GM19372 (cell line): ENCODE measurements around the gene ENDOV.
"Not testable (repeated sequence)": the region's sequence is repeated elsewhere in the genome, so short reads cannot be mapped to it uniquely, and the experiment has no call there.

ENCODE experiments used
- ATAC-seq: cut with Tn5 transposase; IDR thresholded peaks from one replicate; pipeline ENCODE4 v1.9.1; 2021; ENCODE audit warnings: mild to moderate bottlenecking, low read depth, moderate library complexity; ENCODE audit not compliant: unreplicated experiment

Gene ENDOV

DNA sequence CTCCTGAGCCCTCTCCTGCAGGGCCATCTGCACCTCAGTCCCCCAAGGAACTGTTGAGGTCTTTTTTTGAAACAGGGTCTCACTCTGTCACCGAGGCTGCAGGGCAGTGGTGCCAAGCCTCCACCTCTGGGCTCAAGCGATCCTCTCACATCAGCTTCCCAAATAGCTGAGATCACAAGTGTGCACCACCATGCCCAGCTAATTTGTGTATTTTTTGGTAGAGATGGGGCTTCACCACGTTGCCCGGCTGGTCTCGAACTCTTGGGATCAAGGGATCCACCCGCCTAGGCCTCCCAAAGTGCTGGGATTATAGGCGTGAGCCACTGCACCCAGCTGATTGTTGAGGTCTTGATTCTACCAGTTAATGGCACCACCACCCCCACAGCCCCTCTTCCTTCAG, 27.9 kb upstream of the ENDOV start:
- ATAC-seq = no peak

- ATAC-seq = no peak
Measured at GRCh38 chr17:80388175-80388574, 26.8 kb upstream of the ENDOV start.

- no peak for ATAC-seq
Measured at GRCh38 chr17:80388601-80389000, 26.4 kb upstream of the ENDOV start.

DNA sequence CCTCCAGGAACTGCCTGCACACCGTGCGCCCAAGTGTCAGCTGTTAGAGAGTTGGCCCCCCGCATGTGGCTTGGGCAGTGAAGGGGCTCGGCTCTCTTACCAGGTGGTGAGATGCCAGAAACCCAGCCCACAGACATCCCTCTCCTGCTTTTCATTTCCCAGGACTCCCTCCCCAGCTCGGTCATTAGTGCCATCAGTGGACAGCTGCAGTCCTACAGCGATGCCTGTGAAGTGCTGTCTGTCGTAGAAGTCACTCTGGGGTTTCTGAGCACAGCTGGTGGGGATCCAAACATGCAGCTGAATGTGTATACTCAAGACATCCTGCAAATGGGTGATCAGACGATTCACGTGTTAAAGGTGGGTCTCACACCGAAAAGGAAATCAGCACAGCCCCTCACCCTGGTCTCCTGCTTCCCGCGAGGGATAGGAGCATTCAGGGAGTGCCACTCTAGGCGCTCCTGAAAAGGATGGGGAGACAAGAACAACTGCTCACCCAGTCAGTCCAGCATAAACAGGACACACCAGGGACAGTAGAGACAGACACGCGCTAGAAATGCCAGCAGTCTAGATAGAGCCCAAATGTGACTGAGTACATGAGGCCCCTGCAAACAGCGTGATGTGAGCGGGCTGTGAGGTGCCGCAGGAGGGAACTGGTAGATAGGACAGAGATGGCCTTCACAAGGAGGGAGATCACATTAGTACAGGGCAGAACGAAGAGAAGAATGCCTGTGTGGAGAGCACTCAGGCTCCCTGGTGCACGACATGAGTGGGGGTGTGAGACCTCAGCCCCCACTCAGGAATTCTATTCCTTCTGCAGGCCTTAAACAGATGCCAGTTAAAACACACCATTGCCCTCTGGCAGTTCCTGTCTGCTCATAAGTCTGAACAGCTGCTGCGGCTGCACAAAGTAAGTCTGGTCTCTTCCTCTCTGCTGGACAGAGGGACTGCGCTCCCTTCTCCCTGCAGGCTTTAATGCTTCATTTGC, 25.7 kb upstream of the ENDOV start:
- no peak for ATAC-seq

DNA sequence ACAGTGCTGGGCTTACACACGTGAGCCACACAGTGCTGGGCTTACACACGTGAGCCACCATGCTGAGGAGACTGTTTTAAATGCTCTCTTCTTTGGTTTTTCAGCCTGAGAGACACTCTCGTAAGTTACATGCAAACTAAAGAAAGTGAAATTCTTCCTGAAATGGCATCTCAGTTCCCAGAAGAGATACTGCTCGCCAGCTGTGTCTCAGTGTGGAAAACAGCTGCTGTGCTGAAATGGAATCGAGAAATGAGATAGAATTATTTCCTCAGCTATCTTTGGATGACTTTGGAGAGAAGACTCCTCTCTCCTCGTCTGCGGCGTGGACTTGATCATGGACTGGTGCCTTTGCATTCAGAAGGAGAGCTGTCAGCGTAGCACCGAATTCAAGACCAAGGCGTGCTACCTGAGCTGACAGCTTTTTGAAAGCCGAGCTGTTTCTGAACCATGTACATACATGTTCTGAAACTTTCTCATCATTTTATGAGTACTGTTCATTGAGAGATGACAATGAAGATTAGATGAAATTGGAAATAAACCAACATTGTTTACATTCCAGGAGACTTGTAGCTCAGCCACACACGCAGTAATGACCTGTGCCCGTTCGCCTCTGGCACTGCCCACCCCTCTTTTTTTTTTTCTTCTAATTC, 21.6 kb upstream of the ENDOV start:
- no peak for ATAC-seq

DNA sequence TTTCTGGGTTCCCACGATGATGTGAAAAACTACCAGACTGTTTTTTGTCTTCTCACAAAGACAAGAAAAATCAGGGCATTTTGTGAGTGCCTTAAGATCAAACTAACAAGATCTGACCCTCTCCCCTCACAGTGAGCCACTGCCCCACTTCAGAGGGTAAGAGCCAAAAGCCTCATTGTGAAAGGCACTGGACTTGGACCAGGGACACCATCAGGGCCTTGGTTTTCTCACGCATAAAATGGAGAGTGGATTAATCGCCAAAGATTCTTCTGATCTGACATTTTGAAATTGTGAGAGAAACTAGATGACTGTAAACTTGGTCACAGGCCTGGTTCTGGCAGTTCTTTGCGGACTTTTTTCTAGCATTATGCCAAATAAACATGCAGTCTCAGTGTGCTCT, 21.0 kb upstream of the ENDOV start:
- no peak for ATAC-seq

GRCh38 chr17:80394629-80395216, 20.2 kb upstream of the ENDOV start:
- no peak for ATAC-seq

GRCh38 chr17:80395402-80396151, 19.4 kb upstream of the ENDOV start:
- ATAC-seq = no peak

DNA sequence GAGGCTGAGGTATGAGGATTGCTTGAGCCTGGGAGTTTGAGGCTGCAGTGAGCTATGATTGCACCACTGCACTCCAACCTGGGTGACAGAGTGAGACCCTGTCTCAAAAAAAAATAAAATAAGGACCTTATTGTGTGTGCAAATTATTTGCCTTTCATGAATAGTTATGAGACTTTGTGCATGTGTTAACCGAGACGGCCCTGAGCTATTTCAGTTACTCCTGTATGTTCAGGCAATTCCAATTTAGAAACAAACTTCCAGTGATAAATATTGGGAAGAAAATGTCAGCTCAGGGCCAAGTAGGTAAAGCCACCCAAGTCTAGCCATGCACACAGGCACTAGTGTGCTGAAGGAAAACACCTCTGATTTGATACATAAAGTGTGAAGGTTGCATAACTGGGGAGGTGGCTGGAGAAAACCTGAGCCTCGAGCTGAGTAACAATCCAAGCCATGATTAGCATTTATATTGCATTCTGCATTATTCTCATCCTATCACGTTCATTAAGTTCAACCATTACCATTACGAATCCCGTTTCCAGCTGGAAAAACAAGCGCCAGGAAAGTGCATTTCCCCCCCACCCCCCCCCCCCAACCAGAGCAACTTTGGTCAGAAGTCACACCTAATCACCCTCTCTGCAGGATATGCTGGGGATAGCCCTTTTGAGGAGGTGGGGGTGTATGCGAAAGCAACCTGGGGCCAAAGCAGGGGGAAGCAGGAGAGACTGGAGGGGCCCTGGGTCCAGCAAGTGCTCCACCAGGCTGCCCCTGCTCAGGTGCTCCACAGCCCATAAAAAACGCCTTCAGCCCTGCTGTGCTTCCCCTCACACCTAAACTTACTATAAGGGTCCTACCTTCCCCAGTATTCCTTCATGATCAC, 18.6 kb upstream of the ENDOV start:
- ATAC-seq = no peak

DNA sequence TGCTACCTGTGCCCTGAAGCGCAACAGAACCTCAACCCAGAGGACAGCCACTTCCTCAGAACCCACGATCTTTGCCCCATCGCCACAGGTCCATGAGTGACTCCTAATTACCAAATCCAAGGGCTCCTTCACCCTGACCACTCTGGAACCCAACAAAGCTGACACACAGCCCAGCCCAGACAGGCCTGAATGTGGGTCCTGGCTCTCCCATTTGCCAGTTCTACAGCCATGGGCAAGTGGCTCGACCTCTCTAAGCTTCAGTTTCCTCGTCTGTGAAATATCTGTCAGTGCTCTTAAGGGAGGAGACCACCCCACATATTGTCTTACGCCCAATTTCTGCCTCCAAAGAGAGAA, 18.0 kb upstream of the ENDOV start:
- no peak for ATAC-seq

DNA sequence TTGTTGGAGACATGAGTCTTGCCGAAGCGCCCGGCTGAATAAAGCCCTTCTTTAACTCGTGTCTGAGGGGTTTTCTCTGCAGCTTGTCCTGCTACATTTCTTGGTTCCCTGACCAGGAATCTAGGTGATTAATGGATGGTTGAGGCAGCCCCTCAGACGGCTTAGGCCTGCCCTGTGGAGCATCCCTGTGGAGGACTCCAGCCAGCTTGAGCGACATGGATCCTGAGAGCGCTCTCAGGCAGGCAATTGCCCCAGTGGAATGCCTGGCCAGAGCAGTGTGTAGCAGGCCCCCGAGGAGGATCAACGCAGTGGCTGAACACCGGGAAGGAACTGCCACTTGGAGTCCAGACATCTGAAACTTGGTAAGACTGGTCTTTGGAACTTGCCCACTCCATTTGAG, 17.3 kb upstream of the ENDOV start:
- ATAC-seq = no peak

DNA sequence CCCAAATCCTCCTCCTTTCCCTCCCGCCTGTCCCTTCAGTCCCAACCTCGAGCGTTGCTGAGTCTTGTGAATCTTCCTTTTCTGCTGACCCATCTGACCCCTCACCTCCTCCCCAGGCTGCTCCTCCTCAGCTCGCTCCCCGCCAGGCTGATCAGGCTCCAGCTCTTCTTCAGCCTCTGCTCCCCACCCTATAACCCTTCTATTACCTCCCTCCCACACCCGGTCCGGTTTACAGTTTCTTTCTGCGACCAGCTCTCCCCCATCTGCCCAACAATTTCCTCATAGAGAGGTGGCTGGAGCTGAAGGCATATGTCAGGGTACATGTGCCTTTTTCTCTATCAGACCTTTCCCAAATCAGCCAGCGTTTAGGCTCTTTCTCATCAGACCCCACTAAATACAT, 13.9 kb upstream of the ENDOV start:
- ATAC-seq = not testable (repeated sequence)

GRCh38 chr17:80402102-80402501, 12.9 kb upstream of the ENDOV start:
- ATAC-seq = not testable (repeated sequence)

DNA sequence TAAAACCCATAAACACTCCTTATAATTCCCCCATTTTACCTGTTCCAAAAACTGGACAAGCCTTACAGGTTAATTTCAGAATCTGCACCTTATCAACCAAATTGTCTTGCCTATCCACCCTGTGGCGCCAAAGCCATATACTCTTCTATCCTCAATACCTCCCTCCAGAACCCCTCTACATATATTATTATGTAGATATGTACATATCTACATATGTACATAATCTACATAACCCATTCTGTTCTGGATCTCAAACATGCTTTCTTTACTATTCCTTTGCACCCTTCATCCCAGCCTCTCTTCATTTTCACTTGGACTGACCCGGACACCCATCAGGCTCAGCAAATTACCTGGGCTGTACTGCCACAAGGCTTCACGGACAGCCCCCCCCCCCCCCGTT, 12.0 kb upstream of the ENDOV start:
- no peak for ATAC-seq

- ATAC-seq = no peak
Measured at GRCh38 chr17:80406146-80406545, 8.8 kb upstream of the ENDOV start.

DNA sequence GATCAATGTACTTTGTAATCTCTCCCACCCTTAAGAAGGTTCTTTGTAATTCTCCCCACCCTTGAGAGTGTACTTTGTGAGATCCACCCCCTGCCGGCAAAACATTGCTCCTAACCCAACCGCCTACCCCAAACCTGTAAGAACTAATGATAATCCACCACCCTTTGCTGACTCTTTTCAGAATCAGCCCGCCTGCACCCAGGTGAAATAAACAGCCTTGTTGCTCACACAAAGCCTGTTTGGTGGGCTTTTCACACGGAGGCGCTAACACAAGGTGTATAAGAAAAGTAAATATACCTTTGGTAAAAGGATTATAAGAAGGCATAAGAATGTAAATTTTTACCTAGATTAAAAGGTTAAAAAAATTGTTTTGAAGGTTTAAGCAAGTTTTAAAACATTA, 7.0 kb upstream of the ENDOV start:
- not testable (repeated sequence) for ATAC-seq

- ATAC-seq = no peak
Measured at GRCh38 chr17:80408872-80409271, 6.1 kb upstream of the ENDOV start.

DNA sequence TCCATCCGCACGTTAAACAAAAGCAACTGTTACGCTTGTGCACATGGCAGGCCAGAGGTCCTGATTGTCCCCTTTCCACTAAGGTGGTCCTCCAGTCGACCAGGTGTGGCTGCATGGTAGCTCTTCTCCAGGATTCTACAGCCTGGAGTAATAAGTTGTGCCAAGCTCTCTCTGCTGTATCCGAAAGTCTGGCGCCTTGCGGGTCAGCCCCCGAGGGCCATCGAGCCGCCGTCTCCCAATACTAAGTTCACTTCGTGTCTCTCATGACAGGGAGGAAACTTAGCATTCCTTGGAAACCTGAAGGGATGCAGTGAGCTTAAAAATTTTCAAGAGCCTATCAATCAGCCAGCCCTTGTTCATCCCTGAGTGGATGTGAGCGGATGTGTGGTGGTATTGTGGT, 5.3 kb upstream of the ENDOV start:
- ATAC-seq = no peak

DNA sequence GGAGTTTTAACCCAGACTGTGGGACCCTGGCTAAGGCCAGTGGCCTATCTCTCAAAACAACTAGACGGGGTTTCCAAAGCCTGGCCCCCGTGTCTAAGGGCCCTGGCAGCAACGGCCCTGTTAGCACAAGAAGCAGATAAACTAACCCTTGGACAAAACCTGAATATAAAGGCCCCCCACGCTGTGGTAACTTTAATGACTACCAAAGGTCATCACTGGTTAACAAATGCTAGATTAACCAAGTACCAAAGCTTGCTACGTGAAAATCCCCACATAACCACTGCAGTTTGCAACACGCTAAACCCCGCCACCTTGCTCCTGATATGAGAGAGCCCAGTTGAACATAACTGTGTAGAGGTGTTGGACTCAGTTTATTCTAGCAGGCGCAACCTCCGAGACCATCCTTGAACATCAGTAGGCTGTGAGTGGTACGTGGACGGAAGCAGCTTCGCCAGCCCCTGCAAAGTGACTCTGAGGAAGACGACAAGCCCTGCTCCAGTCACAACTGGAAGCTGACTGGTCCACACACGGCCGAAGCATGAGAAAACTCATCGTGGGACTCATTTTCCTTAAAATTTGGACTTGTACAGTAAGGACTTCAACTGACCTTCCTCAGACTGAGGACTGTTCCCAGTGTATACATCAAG, 4.4 kb upstream of the ENDOV start:
- not testable (repeated sequence) for ATAC-seq
